Sigmoid colon (tissue), 4 donors: ENCODE data around the gene UBE2E2.

Source experiments
- EP300 ChIP-seq, 4 donors: sonication (generic); formaldehyde crosslinking; IDR thresholded peaks; one replicate each; pipeline ENCODE4 v1.6.1; 2017; ENCODE audit warnings: antibody characterized with exemption in 4 of 4
- POLR2A ChIP-seq, 2 donors: fragments of 450-650 bp; IDR thresholded peaks; one replicate each; pipeline ENCODE4 v1.6.1; 2016; ENCODE audit warnings: antibody characterized with exemption in 2 of 2, mild to moderate bottlenecking in 2 of 2, moderate library complexity in 2 of 2
- POLR2AphosphoS5 ChIP-seq, 4 donors: sonication (generic); formaldehyde crosslinking; IDR thresholded peaks; one replicate each; pipeline ENCODE4 v1.6.1; 2017; ENCODE audit warnings: antibody characterized with exemption in 4 of 4
- TF ChIP-seq, protein P1 (sequence below), 4 experiments: fragments of 450-650 bp in 3 of 4; fragments of 200-600 bp in 1 of 4; IDR thresholded peaks; one replicate each; pipeline ENCODE4 v1.5.1; 2016 to 2019; ENCODE audit warnings: antibody characterized with exemption in 4 of 4, mild to moderate bottlenecking in 3 of 4, moderate library complexity in 2 of 4

- TF ChIP-seq, protein P1, sequence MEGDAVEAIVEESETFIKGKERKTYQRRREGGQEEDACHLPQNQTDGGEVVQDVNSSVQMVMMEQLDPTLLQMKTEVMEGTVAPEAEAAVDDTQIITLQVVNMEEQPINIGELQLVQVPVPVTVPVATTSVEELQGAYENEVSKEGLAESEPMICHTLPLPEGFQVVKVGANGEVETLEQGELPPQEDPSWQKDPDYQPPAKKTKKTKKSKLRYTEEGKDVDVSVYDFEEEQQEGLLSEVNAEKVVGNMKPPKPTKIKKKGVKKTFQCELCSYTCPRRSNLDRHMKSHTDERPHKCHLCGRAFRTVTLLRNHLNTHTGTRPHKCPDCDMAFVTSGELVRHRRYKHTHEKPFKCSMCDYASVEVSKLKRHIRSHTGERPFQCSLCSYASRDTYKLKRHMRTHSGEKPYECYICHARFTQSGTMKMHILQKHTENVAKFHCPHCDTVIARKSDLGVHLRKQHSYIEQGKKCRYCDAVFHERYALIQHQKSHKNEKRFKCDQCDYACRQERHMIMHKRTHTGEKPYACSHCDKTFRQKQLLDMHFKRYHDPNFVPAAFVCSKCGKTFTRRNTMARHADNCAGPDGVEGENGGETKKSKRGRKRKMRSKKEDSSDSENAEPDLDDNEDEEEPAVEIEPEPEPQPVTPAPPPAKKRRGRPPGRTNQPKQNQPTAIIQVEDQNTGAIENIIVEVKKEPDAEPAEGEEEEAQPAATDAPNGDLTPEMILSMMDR (IDR thresholded peaks at IDR 0.05), result no peak
- TF ChIP-seq POLR2A (IDR thresholded peaks at IDR 0.05), result no peak
- TF ChIP-seq EP300 (IDR thresholded peaks at IDR 0.05), result no peak
- no peak for TF ChIP-seq POLR2AphosphoS5 (IDR thresholded peaks at IDR 0.05)
Measured at GRCh38 chr3:23201154-23201838, 1.8 kb upstream of the UBE2E2 start.
